Measurements from ENCODE around the gene LCN10.

LCN10 gene

DNA sequence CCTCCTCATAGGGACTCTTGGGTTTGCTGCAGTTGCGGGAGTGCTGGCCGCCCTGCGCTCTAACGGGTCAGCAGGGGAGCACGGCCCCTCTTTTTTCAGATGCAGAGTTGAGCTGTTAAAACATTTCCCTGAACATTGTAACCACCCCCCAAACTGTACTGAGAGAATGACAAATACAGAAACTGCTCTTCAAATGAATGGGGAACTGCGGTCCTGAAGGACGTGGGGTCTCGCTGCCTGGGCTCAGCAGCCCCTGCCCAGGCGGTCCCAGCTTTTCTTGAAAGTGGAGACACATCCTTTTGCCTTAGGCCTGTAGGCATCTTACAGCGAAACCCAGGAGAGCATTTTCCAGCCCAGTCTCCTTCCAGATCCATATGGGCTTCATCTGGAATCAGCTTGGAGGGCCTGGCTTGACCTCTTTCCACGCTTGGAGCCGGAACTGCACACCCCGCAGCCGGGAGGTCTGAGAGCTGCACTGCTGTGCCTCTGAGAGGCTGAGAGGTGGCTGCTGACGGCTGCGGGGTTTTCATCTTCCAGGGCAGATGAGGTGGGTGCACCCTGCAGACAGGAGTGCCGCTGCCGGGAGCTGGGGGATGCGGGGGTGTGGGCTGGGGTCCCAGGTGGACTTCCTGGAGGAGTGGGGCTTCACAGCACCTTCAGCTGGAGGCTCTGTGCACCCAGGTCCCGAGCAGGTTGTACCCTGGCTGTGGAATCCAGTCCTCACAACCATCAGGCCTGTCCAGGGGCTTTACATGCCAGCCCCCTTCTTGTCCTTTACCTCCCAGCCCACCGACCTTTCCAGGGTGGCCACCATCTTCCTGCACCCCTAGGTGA, 54.2 kb downstream of the LCN10 start:
- Histone ChIP-seq H3K4me1 (ENCODE audit: insufficient read depth, low read length, severe bottlenecking) (peaks cover 7% of the 10 kb centered on the region), H3K4me2 (ENCODE audit: low read length) (no peak overlapping the region)
- TF ChIP-seq CTCF (IDR thresholded peaks at IDR 0.05; ENCODE audit: low read length) = no peak
- no peak for TF ChIP-seq EZH2 (IDR thresholded peaks at IDR 0.05; ENCODE audit: borderline replicate concordance, low read length)

More for the DNA sequence above, 54.2 kb downstream of the LCN10 start:
- no peaks in the 10 kb centered on the region for H3K79me2 ChIP-seq (ENCODE audit: insufficient read depth, low read length)
- H3K9ac ChIP-seq (ENCODE audit: low read length) = no peak overlapping the region
- no peaks in the 10 kb centered on the region for H3F3A ChIP-seq (ENCODE audit: insufficient read depth, low read length)
- peaks cover 24% of the 10 kb centered on the region; the same call in 1 of the 2 replicates for H3K27me3 ChIP-seq (ENCODE audit: insufficient read depth, low read length)
- H3K9me3 ChIP-seq (ENCODE audit: low read length) = no peaks in the 10 kb centered on the region
- H3K4me3 ChIP-seq (ENCODE audit: low read depth, low read length, poor library complexity, severe bottlenecking) = no peak overlapping the region
- H2AFZ ChIP-seq (ENCODE audit: low read length) = no peak overlapping the region
- no peaks in the 10 kb centered on the region for H3K36me3 ChIP-seq (ENCODE audit: insufficient read depth, low read length)
- no peaks in the 10 kb centered on the region for H4K20me1 ChIP-seq (ENCODE audit: insufficient read depth, low read length)
- no peak overlapping the region for H3K27ac ChIP-seq (ENCODE audit: low read depth, low read length, poor library complexity, severe bottlenecking)
- no peaks in the 10 kb centered on the region for H3K9me2 ChIP-seq (ENCODE audit: low read depth, low read length)
